ENCODE results near the gene ARG1.

DNA sequence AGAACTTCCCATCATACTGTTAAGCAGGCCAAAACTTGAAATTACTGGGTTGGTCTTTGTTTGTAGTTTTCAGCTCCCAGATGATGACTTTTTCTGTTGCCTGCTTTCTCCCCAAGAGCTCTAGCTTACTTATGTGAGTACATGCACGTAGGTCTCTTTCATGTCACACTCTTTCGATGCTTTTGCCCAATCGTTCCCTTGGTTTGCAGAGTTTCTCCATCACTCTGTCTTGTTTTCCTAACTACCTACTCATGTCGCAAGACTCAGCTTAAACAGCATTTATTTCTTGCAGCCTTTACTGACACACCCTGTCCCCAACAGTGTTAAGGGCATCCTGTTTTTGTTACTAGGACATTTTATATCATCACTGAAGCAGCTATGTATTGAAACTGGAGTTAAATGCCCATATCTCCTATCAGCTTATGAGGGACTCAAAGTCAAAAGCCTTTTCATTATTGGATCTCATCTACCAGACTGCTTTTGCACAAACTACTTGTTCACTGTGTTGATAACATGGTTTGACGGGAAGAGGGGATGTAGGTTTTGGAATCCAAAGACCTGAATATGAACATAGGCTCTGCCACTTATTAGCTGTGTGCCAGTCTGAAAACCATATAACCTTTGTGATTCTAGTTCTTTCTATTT lies 2.9 kb downstream of the ARG1 start:
- TF ChIP-seq CTCF (IDR thresholded peaks at IDR 0.05) = no peak
- TF ChIP-seq, protein P1, sequence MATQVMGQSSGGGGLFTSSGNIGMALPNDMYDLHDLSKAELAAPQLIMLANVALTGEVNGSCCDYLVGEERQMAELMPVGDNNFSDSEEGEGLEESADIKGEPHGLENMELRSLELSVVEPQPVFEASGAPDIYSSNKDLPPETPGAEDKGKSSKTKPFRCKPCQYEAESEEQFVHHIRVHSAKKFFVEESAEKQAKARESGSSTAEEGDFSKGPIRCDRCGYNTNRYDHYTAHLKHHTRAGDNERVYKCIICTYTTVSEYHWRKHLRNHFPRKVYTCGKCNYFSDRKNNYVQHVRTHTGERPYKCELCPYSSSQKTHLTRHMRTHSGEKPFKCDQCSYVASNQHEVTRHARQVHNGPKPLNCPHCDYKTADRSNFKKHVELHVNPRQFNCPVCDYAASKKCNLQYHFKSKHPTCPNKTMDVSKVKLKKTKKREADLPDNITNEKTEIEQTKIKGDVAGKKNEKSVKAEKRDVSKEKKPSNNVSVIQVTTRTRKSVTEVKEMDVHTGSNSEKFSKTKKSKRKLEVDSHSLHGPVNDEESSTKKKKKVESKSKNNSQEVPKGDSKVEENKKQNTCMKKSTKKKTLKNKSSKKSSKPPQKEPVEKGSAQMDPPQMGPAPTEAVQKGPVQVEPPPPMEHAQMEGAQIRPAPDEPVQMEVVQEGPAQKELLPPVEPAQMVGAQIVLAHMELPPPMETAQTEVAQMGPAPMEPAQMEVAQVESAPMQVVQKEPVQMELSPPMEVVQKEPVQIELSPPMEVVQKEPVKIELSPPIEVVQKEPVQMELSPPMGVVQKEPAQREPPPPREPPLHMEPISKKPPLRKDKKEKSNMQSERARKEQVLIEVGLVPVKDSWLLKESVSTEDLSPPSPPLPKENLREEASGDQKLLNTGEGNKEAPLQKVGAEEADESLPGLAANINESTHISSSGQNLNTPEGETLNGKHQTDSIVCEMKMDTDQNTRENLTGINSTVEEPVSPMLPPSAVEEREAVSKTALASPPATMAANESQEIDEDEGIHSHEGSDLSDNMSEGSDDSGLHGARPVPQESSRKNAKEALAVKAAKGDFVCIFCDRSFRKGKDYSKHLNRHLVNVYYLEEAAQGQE (IDR thresholded peaks at IDR 0.05; ENCODE audit: insufficient read depth in 1 of 2, low read depth in 2 of 2, low read length in 1 of 2) = no peak
- TF ChIP-seq POLR2AphosphoS5 (IDR thresholded peaks at IDR 0.05; ENCODE audit: low read depth, low read length) = no peak
- TF ChIP-seq SIN3A (IDR thresholded peaks at IDR 0.05; ENCODE audit: borderline replicate concordance, insufficient read depth, low read depth, low read length) = no peak

Measured in Panc1 (cell line).